ENCODE data around the gene SWT1.

Gene SWT1

GRCh38 chr1:185291159-185291558 lies 134.2 kb downstream of the SWT1 start:
- H3K27me3 ChIP-seq (ENCODE audit: low read depth), result no peaks in the 10 kb centered on the region
- in situ Hi-C loops (cut with MboI; ENCODE audit: low sequenced_read_pairs), result no loop called here
- H3K4me3 ChIP-seq, result no peak overlapping the region
- no peaks in the 10 kb centered on the region; the same call in 1 of the 2 replicates for H3K9me3 ChIP-seq
- no peaks in the 10 kb centered on the region for H3K4me1 ChIP-seq
- DNase-seq (ENCODE audit: low spot score in 2 of 2), result no peak
- H3K36me3 ChIP-seq (replicated peaks), result peaks cover 7% of the 10 kb centered on the region

- Histone ChIP-seq H3K4me1 (no peaks in the 10 kb centered on the region), H3K9me3 (no peaks in the 10 kb centered on the region; the same call in 1 of the 2 replicates), H3K36me3 (replicated peaks) (peaks cover 12% of the 10 kb centered on the region), H3K4me3 (no peak overlapping the region), H3K27me3 (ENCODE audit: low read depth) (no peaks in the 10 kb centered on the region)
- in situ Hi-C loops (cut with MboI; ENCODE audit: low sequenced_read_pairs), result no loop called here
- no peak for DNase-seq (ENCODE audit: low spot score in 2 of 2)
These were observed 134.7 kb downstream of the SWT1 start for GRCh38 chr1:185291652-185292051.

GRCh38 chr1:185292237-185292636 lies 135.3 kb downstream of the SWT1 start:
- peaks cover 18% of the 10 kb centered on the region for H3K36me3 ChIP-seq (replicated peaks)
- no peak for DNase-seq (ENCODE audit: low spot score in 2 of 2)

GRCh38 chr1:185293967-185294542 lies 137.1 kb downstream of the SWT1 start:
- peaks cover 36% of the 10 kb centered on the region for H3K36me3 ChIP-seq (replicated peaks)
- no peak for DNase-seq (ENCODE audit: low spot score in 2 of 2)
- in situ Hi-C loops (cut with MboI; ENCODE audit: low sequenced_read_pairs), result no loop called here
- no peak overlapping the region for H3K4me3 ChIP-seq
- no peaks in the 10 kb centered on the region for H3K4me1 ChIP-seq
- no peaks in the 10 kb centered on the region for H3K27me3 ChIP-seq (ENCODE audit: low read depth)
- no peaks in the 10 kb centered on the region for H3K9me3 ChIP-seq

More at GRCh38 chr1:185292237-185292636, 135.3 kb downstream of the SWT1 start:
- H3K4me1 ChIP-seq, result no peaks in the 10 kb centered on the region
- H3K9me3 ChIP-seq, result no peaks in the 10 kb centered on the region; the same call in 1 of the 2 replicates
- no peak overlapping the region for H3K4me3 ChIP-seq
- no peaks in the 10 kb centered on the region for H3K27me3 ChIP-seq (ENCODE audit: low read depth)
- in situ Hi-C loops (cut with MboI; ENCODE audit: low sequenced_read_pairs), result no loop called here

GRCh38 chr1:185295091-185295490 lies 138.1 kb downstream of the SWT1 start:
- Histone ChIP-seq H3K4me1 (no peaks in the 10 kb centered on the region), H3K27me3 (ENCODE audit: low read depth) (no peaks in the 10 kb centered on the region), H3K9me3 (no peaks in the 10 kb centered on the region), H3K4me3 (no peak overlapping the region), H3K36me3 (replicated peaks) (peaks cover 47% of the 10 kb centered on the region)
- in situ Hi-C loops (cut with MboI; ENCODE audit: low sequenced_read_pairs), result no loop called here
- DNase-seq (ENCODE audit: low spot score in 2 of 2), result no peak

- no peaks in the 10 kb centered on the region for H3K27me3 ChIP-seq (ENCODE audit: low read depth)
- H3K36me3 ChIP-seq (replicated peaks), result peaks cover 76% of the 10 kb centered on the region
- no peak overlapping the region for H3K4me3 ChIP-seq
- H3K9me3 ChIP-seq, result no peaks in the 10 kb centered on the region
- in situ Hi-C loops (cut with MboI; ENCODE audit: low sequenced_read_pairs), result no loop called here
- H3K4me1 ChIP-seq, result no peaks in the 10 kb centered on the region
- no peak for DNase-seq (ENCODE audit: low spot score in 2 of 2)
These were observed 141.0 kb downstream of the SWT1 start for GRCh38 chr1:185297982-185298381.

- in situ Hi-C loops (cut with MboI; ENCODE audit: low sequenced_read_pairs), result loop anchor here (25.0 kb wide), 2 partner anchors 362 to 1062 kb away; no protein-coding TSS in a partner anchor
- Histone ChIP-seq H3K9me3 (no peaks in the 10 kb centered on the region), H3K4me3 (no peak overlapping the region), H3K4me1 (no peaks in the 10 kb centered on the region), H3K36me3 (replicated peaks) (peaks cover 96% of the 10 kb centered on the region), H3K27me3 (ENCODE audit: low read depth) (no peaks in the 10 kb centered on the region)
- no peak for DNase-seq (ENCODE audit: low spot score in 2 of 2)
These were observed 143.2 kb downstream of the SWT1 start for GRCh38 chr1:185300152-185300551.

GRCh38 chr1:185305419-185305818 lies 148.5 kb downstream of the SWT1 start:
- DNase-seq (ENCODE audit: low spot score in 2 of 2), result no peak
- H3K4me1 ChIP-seq, result no peaks in the 10 kb centered on the region
- no peaks in the 10 kb centered on the region for H3K27me3 ChIP-seq (ENCODE audit: low read depth)
- H3K4me3 ChIP-seq, result no peak overlapping the region
- H3K36me3 ChIP-seq (replicated peaks), result peaks cover 100% of the 10 kb centered on the region
- in situ Hi-C loops (cut with MboI; ENCODE audit: low sequenced_read_pairs), result loop anchor here (25.0 kb wide), 2 partner anchors 357 to 1057 kb away; no protein-coding TSS in a partner anchor
- H3K9me3 ChIP-seq, result no peaks in the 10 kb centered on the region

- H3K4me1 ChIP-seq, result peaks cover under 1% of the 10 kb centered on the region
- in situ Hi-C loops (cut with MboI; ENCODE audit: low sequenced_read_pairs), result loop anchor here (25.0 kb wide), 2 partner anchors 354 to 1054 kb away; no protein-coding TSS in a partner anchor
- peaks cover 78% of the 10 kb centered on the region for H3K36me3 ChIP-seq (replicated peaks)
- no peak for DNase-seq (ENCODE audit: low spot score in 2 of 2)
- H3K4me3 ChIP-seq, result no peak overlapping the region
- no peaks in the 10 kb centered on the region for H3K27me3 ChIP-seq (ENCODE audit: low read depth)
- H3K9me3 ChIP-seq, result no peaks in the 10 kb centered on the region
These were observed 151.2 kb downstream of the SWT1 start for GRCh38 chr1:185308126-185308525.

GRCh38 chr1:185309566-185309965 lies 152.6 kb downstream of the SWT1 start:
- Histone ChIP-seq H3K36me3 (replicated peaks) (peaks cover 64% of the 10 kb centered on the region), H3K4me1 (peaks cover 13% of the 10 kb centered on the region), H3K4me3 (no peak overlapping the region), H3K27me3 (ENCODE audit: low read depth) (no peaks in the 10 kb centered on the region), H3K9me3 (no peaks in the 10 kb centered on the region)
- in situ Hi-C loops (cut with MboI; ENCODE audit: low sequenced_read_pairs), result loop anchor here (25.0 kb wide), 2 partner anchors 353 to 1053 kb away; no protein-coding TSS in a partner anchor
- no peak for DNase-seq (ENCODE audit: low spot score in 2 of 2)

GRCh38 chr1:185311589-185312225 lies 154.7 kb downstream of the SWT1 start:
- Histone ChIP-seq H3K4me3 (no peak overlapping the region), H3K27me3 (ENCODE audit: low read depth) (no peaks in the 10 kb centered on the region), H3K4me1 (peaks cover 13% of the 10 kb centered on the region), H3K36me3 (replicated peaks) (peaks cover 43% of the 10 kb centered on the region), H3K9me3 (no peaks in the 10 kb centered on the region)
- no peak for DNase-seq (ENCODE audit: low spot score in 2 of 2)
- in situ Hi-C loops (cut with MboI; ENCODE audit: low sequenced_read_pairs), result loop anchor here (25.0 kb wide), 2 partner anchors 351 to 1051 kb away; no protein-coding TSS in a partner anchor

- Histone ChIP-seq H3K9me3 (no peaks in the 10 kb centered on the region), H3K4me1 (peaks cover 14% of the 10 kb centered on the region), H3K4me3 (no peak overlapping the region), H3K27me3 (ENCODE audit: low read depth) (no peaks in the 10 kb centered on the region), H3K36me3 (replicated peaks) (peaks cover 34% of the 10 kb centered on the region)
- in situ Hi-C loops (cut with MboI; ENCODE audit: low sequenced_read_pairs), result loop anchor here (25.0 kb wide), 2 partner anchors 350 to 1050 kb away; no protein-coding TSS in a partner anchor
- DNase-seq (ENCODE audit: low spot score in 2 of 2), result no peak
These were observed 155.6 kb downstream of the SWT1 start for GRCh38 chr1:185312361-185313138.

- Histone ChIP-seq H3K27me3 (ENCODE audit: low read depth) (no peaks in the 10 kb centered on the region), H3K4me1 (peaks cover 26% of the 10 kb centered on the region), H3K9me3 (no peaks in the 10 kb centered on the region), H3K36me3 (replicated peaks) (peaks cover 15% of the 10 kb centered on the region), H3K4me3 (peak overlapping the region; percentile 85)
- in situ Hi-C loops (cut with MboI; ENCODE audit: low sequenced_read_pairs), result loop anchor here (25.0 kb wide), 2 partner anchors 348 to 1048 kb away; no protein-coding TSS in a partner anchor
- peak; percentile 20 to 49 for DNase-seq (ENCODE audit: low spot score in 2 of 2)
These were observed 157.4 kb downstream of the SWT1 start for GRCh38 chr1:185314411-185314810.

Measured in HAP-1 (cell line).